ENCODE measurements around the gene DOCK4. TPM values are rescaled to one million over a fixed set of nuclear protein-coding genes. Genes with fewer than 3 reads are reported as not detected.

Gene DOCK4
- total RNA-seq, 1 experiment from 2014 or later: 3.4 TPM

GRCh38 chr7:111866787-111867186, 339.4 kb downstream of the DOCK4 start:
- H3K4me3 Mint-ChIP-seq (ENCODE audit: low read depth, unreplicated experiment): no peak overlapping the region
- TF ChIP-seq, protein P1, sequence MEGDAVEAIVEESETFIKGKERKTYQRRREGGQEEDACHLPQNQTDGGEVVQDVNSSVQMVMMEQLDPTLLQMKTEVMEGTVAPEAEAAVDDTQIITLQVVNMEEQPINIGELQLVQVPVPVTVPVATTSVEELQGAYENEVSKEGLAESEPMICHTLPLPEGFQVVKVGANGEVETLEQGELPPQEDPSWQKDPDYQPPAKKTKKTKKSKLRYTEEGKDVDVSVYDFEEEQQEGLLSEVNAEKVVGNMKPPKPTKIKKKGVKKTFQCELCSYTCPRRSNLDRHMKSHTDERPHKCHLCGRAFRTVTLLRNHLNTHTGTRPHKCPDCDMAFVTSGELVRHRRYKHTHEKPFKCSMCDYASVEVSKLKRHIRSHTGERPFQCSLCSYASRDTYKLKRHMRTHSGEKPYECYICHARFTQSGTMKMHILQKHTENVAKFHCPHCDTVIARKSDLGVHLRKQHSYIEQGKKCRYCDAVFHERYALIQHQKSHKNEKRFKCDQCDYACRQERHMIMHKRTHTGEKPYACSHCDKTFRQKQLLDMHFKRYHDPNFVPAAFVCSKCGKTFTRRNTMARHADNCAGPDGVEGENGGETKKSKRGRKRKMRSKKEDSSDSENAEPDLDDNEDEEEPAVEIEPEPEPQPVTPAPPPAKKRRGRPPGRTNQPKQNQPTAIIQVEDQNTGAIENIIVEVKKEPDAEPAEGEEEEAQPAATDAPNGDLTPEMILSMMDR (IDR thresholded peaks at IDR 0.05; ENCODE audit: unreplicated experiment): no peak
- no peaks in the 10 kb centered on the region for H3K4me1 Mint-ChIP-seq (ENCODE audit: low read depth, unreplicated experiment)
- DNase-seq: no peak
- no peaks in the 10 kb centered on the region for H3K27me3 Mint-ChIP-seq (ENCODE audit: unreplicated experiment)
- CTCF ChIA-PET: no interaction called here
- no TSS peak for BruUV-seq (replicated peaks)
- intact Hi-C loops (cut with micrococcal nuclease; ENCODE audit: unreplicated experiment): no loop called here
- no peak overlapping the region for H3K27ac Mint-ChIP-seq (ENCODE audit: unreplicated experiment)
- no peaks in the 10 kb centered on the region for H3K36me3 Mint-ChIP-seq (ENCODE audit: insufficient read depth, unreplicated experiment)
- H3K9me3 Mint-ChIP-seq (ENCODE audit: low read depth, unreplicated experiment): no peaks in the 10 kb centered on the region

GRCh38 chr7:111865430-111865829, 340.8 kb downstream of the DOCK4 start:
- no peaks in the 10 kb centered on the region for H3K4me1 Mint-ChIP-seq (ENCODE audit: low read depth, unreplicated experiment)
- CTCF ChIA-PET: no interaction called here
- H3K36me3 Mint-ChIP-seq (ENCODE audit: insufficient read depth, unreplicated experiment): no peaks in the 10 kb centered on the region
- no peak overlapping the region for H3K27ac Mint-ChIP-seq (ENCODE audit: unreplicated experiment)
- TF ChIP-seq, protein P1 (IDR thresholded peaks at IDR 0.05; ENCODE audit: unreplicated experiment): no peak
- H3K4me3 Mint-ChIP-seq (ENCODE audit: low read depth, unreplicated experiment): no peak overlapping the region
- intact Hi-C loops (cut with micrococcal nuclease; ENCODE audit: unreplicated experiment): no loop called here
- H3K9me3 Mint-ChIP-seq (ENCODE audit: low read depth, unreplicated experiment): peaks cover 3% of the 10 kb centered on the region
- no peaks in the 10 kb centered on the region for H3K27me3 Mint-ChIP-seq (ENCODE audit: unreplicated experiment)
- no TSS peak for BruUV-seq (replicated peaks)
- no peak for DNase-seq

DNA sequence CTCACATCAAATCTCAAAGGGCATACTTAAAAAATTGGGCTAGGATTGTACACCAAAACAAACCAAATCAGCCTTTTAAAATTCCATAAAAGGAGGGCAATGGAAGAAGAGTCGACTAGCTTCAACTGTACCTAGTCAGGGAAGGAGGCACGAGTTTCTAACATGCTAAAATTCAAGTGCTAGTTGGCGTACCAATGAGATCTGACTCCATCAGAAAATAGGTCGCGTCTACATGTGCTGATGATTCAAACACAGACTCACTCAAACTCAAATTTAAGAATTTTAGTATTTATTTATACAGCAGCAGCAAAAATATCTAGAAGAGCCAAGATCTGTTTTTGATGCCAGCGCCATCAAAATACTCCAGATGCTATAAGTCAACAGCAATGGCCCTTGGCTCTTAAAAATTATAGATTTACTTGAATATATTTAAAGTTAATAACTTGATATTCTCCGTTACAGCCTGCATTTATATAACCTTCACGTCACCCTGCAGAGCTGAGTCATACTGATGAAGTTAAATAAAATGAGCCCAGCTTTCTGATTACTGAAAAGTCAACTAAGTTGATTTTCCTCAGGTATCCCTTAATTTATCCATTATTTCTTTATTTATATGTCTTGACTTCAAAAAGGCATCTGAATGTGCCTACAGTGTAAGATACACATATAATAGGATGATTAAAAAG, 341.8 kb downstream of the DOCK4 start:
- intact Hi-C loops (cut with micrococcal nuclease; ENCODE audit: unreplicated experiment): no loop called here
- CTCF ChIA-PET: no interaction called here
- TF ChIP-seq, protein P1 (IDR thresholded peaks at IDR 0.05; ENCODE audit: unreplicated experiment): no peak
- Mint-ChIP-seq H3K4me1 (ENCODE audit: low read depth, unreplicated experiment) (no peaks in the 10 kb centered on the region), H3K9me3 (ENCODE audit: low read depth, unreplicated experiment) (peaks cover 7% of the 10 kb centered on the region), H3K27me3 (ENCODE audit: unreplicated experiment) (no peaks in the 10 kb centered on the region), H3K27ac (ENCODE audit: unreplicated experiment) (no peak overlapping the region), H3K36me3 (ENCODE audit: insufficient read depth, unreplicated experiment) (no peaks in the 10 kb centered on the region), H3K4me3 (ENCODE audit: low read depth, unreplicated experiment) (no peak overlapping the region)
- no TSS peak for BruUV-seq (replicated peaks)
- DNase-seq: no peak

- DNase-seq: no peak
- Mint-ChIP-seq H3K9me3 (ENCODE audit: low read depth, unreplicated experiment) (peaks cover 7% of the 10 kb centered on the region), H3K36me3 (ENCODE audit: insufficient read depth, unreplicated experiment) (no peaks in the 10 kb centered on the region), H3K4me1 (ENCODE audit: low read depth, unreplicated experiment) (no peaks in the 10 kb centered on the region), H3K4me3 (ENCODE audit: low read depth, unreplicated experiment) (no peak overlapping the region), H3K27me3 (ENCODE audit: unreplicated experiment) (no peaks in the 10 kb centered on the region), H3K27ac (ENCODE audit: unreplicated experiment) (no peak overlapping the region)
- TF ChIP-seq, protein P1 (IDR thresholded peaks at IDR 0.05; ENCODE audit: unreplicated experiment): no peak
- BruUV-seq (replicated peaks): no TSS peak
- intact Hi-C loops (cut with micrococcal nuclease; ENCODE audit: unreplicated experiment): no loop called here
- CTCF ChIA-PET: interaction anchor here (1.2 kb wide), 1 partner anchor 8 kb away, joined by 3 read pairs; no protein-coding TSS in a partner anchor
Measured at GRCh38 chr7:111863269-111863668, 342.9 kb downstream of the DOCK4 start.

Data from Calu3 (cell line).